A673 (cell line): ENCODE measurements around the gene SOCS3.

Source experiments
- CTCF ChIP-seq: fragments of 300-800, 200-600 bp; sonication (generic); conservative IDR thresholded peaks from 2 replicates; pipeline ENCODE4 v1.5.1; 2017; ENCODE audit warnings: low read depth, mild to moderate bottlenecking, antibody characterized with exemption, low read length, moderate library complexity, mixed read lengths
- EZH2 ChIP-seq: fragments of 200-600 bp; sonication (generic); IDR thresholded peaks from 2 replicates; pipeline ENCODE4 v1.6.1; 2017; ENCODE audit warnings: borderline replicate concordance, low read depth, mild to moderate bottlenecking, mixed read lengths, antibody characterized with exemption, low read length; ENCODE audit not compliant: poor library complexity, severe bottlenecking

- TF ChIP-seq CTCF: peak; percentile 39
- TF ChIP-seq EZH2: no peak
These were observed 9.8 kb downstream of the SOCS3 start for GRCh38 chr17:78349891-78350642.
